Measurements from ENCODE around the gene RAB7A. TPM values are rescaled to one million over a fixed set of nuclear protein-coding genes. Genes with fewer than 3 reads are reported as not detected.
A peak's percentile ranks its signal among the peaks of the same experiment; 100 is the strongest.

RAB7A gene
- polyA plus RNA-seq, 3 donors: 192 to 261 (median 223) TPM

GRCh38 chr3:128686465-128686864 is 39.5 kb upstream of the RAB7A start:
- Histone ChIP-seq H3K79me2 (ENCODE audit: insufficient read depth, low read length) (no peaks in the 10 kb centered on the region), H3K36me3 (replicated peaks in 1 of 2; ENCODE audit: control insufficient read depth in 1 of 2, insufficient read depth in 2 of 2, low read length in 2 of 2) (no peaks in the 10 kb centered on the region), H3K9ac (ENCODE audit: insufficient read depth, low read length, poor library complexity, severe bottlenecking) (no peak overlapping the region), H2AFZ (ENCODE audit: insufficient read depth, low read depth, low read length, poor library complexity, severe bottlenecking) (no peak overlapping the region), H3K4me3 (replicated peaks in 1 of 3; ENCODE audit: low read depth in 2 of 3, low read length in 3 of 3) (no peak overlapping the region), H4K20me1 (ENCODE audit: insufficient read depth, low read length) (no peaks in the 10 kb centered on the region), H3K27me3 (ENCODE audit: control insufficient read depth in 2 of 2, insufficient read depth in 2 of 2, low read length in 2 of 2) (no peaks in the 10 kb centered on the region), H3K4me2 (replicated peaks; ENCODE audit: extremely low read depth, low read length, poor library complexity, severe bottlenecking) (no peak overlapping the region), H3K27ac (ENCODE audit: low read depth in 1 of 2, low read length in 2 of 2) (no peak overlapping the region), H3K9me3 (replicated peaks in 1 of 2; ENCODE audit: control insufficient read depth in 1 of 2, insufficient read depth in 1 of 2, low read length in 2 of 2) (no peaks in the 10 kb centered on the region), H3K4me1 (ENCODE audit: control insufficient read depth in 1 of 2, insufficient read depth in 2 of 2, low read length in 2 of 2) (peaks cover 29 to 31% of the 10 kb centered on the region in 2 donors)
- Mint-ChIP-seq H3K4me3 (no peak overlapping the region), H3K9me3 (no peaks in the 10 kb centered on the region), H3K27me3 (ENCODE audit: low read depth in 3 of 3) (peaks cover 0 to 3% (median 3%) of the 10 kb centered on the region in 3 donors), H3K36me3 (no peaks in the 10 kb centered on the region), H3K4me1 (peaks cover 22% of the 10 kb centered on the region), H3K27ac (peak overlapping the region in 1 of 7 donors; percentile 43)
- no peak for TF ChIP-seq CTCF (IDR thresholded peaks at IDR 0.05)
- WGBS (ENCODE audit: insufficient coverage): 100% methylated on average over 5 of the region's 8 CpGs
- no peak for DNase-seq
- intact Hi-C loops (cut with micrococcal nuclease): loop anchor here (10.0 kb wide), 2 partner anchors 48 to 108 kb away; no protein-coding TSS in a partner anchor

- H3K4me3 Mint-ChIP-seq: no peak overlapping the region
- H3K27ac Mint-ChIP-seq: no peak overlapping the region
Observed at GRCh38 chr3:128689060-128689459, 36.9 kb upstream of the RAB7A start.

More at GRCh38 chr3:128689060-128689459, 36.9 kb upstream of the RAB7A start:
- DNase-seq: no peak
- H3K4me1 Mint-ChIP-seq: peaks cover 12% of the 10 kb centered on the region
- no peaks in the 10 kb centered on the region for H3K27me3 ChIP-seq (ENCODE audit: control insufficient read depth in 2 of 2, insufficient read depth in 2 of 2, low read length in 2 of 2)
- no peak overlapping the region for H3K4me3 ChIP-seq (replicated peaks in 1 of 3; ENCODE audit: low read depth in 2 of 3, low read length in 3 of 3)
- no peak overlapping the region for H2AFZ ChIP-seq (ENCODE audit: insufficient read depth, low read depth, low read length, poor library complexity, severe bottlenecking)
- peaks cover 0 to 3% (median 3%) of the 10 kb centered on the region in 3 donors for H3K27me3 Mint-ChIP-seq (ENCODE audit: low read depth in 3 of 3)
- H3K9me3 ChIP-seq (replicated peaks in 1 of 2; ENCODE audit: control insufficient read depth in 1 of 2, insufficient read depth in 1 of 2, low read length in 2 of 2): no peaks in the 10 kb centered on the region
- H3K9ac ChIP-seq (ENCODE audit: insufficient read depth, low read length, poor library complexity, severe bottlenecking): no peak overlapping the region
- WGBS (ENCODE audit: insufficient coverage): 100% methylated on average over 3 of the region's 5 CpGs
- H3K27ac ChIP-seq (ENCODE audit: low read depth in 1 of 2, low read length in 2 of 2): no peak overlapping the region
- no peaks in the 10 kb centered on the region for H3K36me3 Mint-ChIP-seq
- no peak overlapping the region for H3K4me2 ChIP-seq (replicated peaks; ENCODE audit: extremely low read depth, low read length, poor library complexity, severe bottlenecking)
- H3K4me1 ChIP-seq (ENCODE audit: control insufficient read depth in 1 of 2, insufficient read depth in 2 of 2, low read length in 2 of 2): peaks cover 16 to 17% of the 10 kb centered on the region in 2 donors
- no peaks in the 10 kb centered on the region for H4K20me1 ChIP-seq (ENCODE audit: insufficient read depth, low read length)
- H3K9me3 Mint-ChIP-seq: no peaks in the 10 kb centered on the region
- no peaks in the 10 kb centered on the region for H3K79me2 ChIP-seq (ENCODE audit: insufficient read depth, low read length)
- intact Hi-C loops (cut with micrococcal nuclease): loop anchor here (10.0 kb wide), 2 partner anchors 46 to 106 kb away; no protein-coding TSS in a partner anchor
- no peak for TF ChIP-seq CTCF (IDR thresholded peaks at IDR 0.05)
- no peaks in the 10 kb centered on the region for H3K36me3 ChIP-seq (replicated peaks in 1 of 2; ENCODE audit: control insufficient read depth in 1 of 2, insufficient read depth in 2 of 2, low read length in 2 of 2)

All from CD14-positive monocyte (primary cell).